T-helper 17 cell (primary cell): ENCODE data around the gene ZNF766. TPM values are rescaled to one million over a fixed set of nuclear protein-coding genes. Genes with fewer than 3 reads are reported as not detected.
"Not testable (repeated sequence)": the region's sequence is repeated elsewhere in the genome, so short reads cannot be mapped to it uniquely, and the experiment has no call there.

Source experiments
- ATAC-seq: fragments of 150-1000 bp; cut with Tn5 transposase; 2 replicates; pipeline ENCODE4 v1.10.0; 2021; ENCODE audit warnings: mild to moderate bottlenecking, moderate library complexity
- DNase-seq, 3 donors: peaks; one replicate each; pipeline versions ENCODE4 v3.0.0 to v3.0.0-alpha.2; 2020 to 2021
- H3K9me3 ChIP-seq: one replicate; pipeline ENCODE4 v1.7.0; 2013; ENCODE audit warnings: low read length, mild to moderate bottlenecking; ENCODE audit not compliant: control insufficient read depth, poor library complexity, severe bottlenecking
- H3K27ac Mint-ChIP-seq: one replicate; pipeline ENCODE4 v1.8.0; 2022; ENCODE audit warnings: mild to moderate bottlenecking, moderate library complexity, mixed read lengths
- H3K27me3 Mint-ChIP-seq: one replicate; pipeline ENCODE4 v1.8.0; 2022; ENCODE audit warnings: mixed read lengths
- H3K36me3 Mint-ChIP-seq: one replicate; pipeline ENCODE4 v1.8.0; 2022; ENCODE audit warnings: low read depth, mixed read lengths
- H3K4me1 Mint-ChIP-seq: one replicate; pipeline ENCODE4 v1.8.0; 2022; ENCODE audit warnings: mild to moderate bottlenecking, mixed read lengths
- H3K4me3 Mint-ChIP-seq: one replicate; pipeline ENCODE4 v1.8.0; 2022; ENCODE audit warnings: mild to moderate bottlenecking, moderate library complexity, mixed read lengths
- total RNA-seq, 4 donors: library from RNA in 2 of 4; stranded (reverse) in 2 of 4; gene quantifications; one replicate each; pipeline ENCODE4 v1.2.3 and lab custom pipeline; 2022 to 2026

The ZNF766 gene
- total RNA-seq, 2 donors from 2014 or later, result 31.1 to 36.0 TPM

DNA sequence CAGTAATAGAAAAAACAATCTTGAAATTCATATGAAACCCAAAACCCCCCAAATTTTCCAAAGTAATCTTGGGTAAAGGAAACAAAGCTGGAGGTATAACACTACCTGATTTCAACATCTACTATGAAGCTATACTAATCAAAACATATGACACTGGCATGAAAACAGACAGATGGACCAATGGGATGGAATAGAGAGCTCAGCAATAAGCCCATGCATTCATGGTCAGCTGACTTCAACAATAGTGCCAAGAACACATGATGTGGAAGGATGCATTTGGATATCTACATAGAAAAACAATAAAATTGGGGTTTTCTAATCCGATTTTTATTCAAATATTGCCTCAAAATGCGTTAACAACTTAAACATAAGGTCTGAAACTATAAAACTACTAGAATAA is 32.2 kb upstream of the ZNF766 start:
- no peak for ATAC-seq
- Mint-ChIP-seq H3K36me3 (no peaks in the 10 kb centered on the region), H3K27ac (no peak overlapping the region), H3K4me1 (peaks cover 3% of the 10 kb centered on the region), H3K4me3 (no peak overlapping the region), H3K27me3 (no peaks in the 10 kb centered on the region)
- DNase-seq, result no peak
- H3K9me3 ChIP-seq, result no peaks in the 10 kb centered on the region

DNA sequence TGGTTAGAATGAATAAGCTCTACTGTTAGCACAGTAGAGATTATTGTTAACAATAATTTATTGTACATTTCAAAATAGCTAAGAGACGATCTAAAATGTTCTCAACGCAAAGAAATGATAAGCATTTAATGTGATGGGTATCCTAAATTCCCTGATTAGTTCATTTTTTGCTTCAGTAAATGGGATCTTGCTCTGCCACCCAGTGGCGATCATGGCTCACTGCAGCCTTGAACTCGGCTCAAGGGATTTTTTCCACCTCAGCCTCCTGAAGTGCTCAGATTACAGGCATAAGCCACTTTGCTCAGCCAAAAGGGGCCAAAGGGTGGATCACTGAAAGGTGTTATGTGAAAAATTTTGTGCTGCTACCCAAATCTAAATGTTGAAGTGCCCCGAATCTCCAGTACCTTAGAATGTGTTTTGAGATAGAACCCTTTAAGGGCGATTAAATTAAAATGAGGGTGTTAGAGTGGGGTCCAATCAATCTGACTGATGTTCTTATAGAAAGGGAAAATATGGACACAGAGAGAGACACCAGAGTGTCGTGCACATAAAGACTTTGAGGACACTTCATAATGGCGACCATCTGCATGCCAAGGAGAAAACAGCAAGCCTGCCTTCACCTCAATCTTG is 31.5 kb upstream of the ZNF766 start:
- Mint-ChIP-seq H3K36me3 (no peaks in the 10 kb centered on the region), H3K27ac (no peak overlapping the region), H3K4me3 (no peak overlapping the region), H3K4me1 (peaks cover 3% of the 10 kb centered on the region), H3K27me3 (no peaks in the 10 kb centered on the region)
- H3K9me3 ChIP-seq, result no peaks in the 10 kb centered on the region
- DNase-seq (peak; percentile 34 to 37 (median 35)), ATAC-seq (peak; percentile 79)

DNA sequence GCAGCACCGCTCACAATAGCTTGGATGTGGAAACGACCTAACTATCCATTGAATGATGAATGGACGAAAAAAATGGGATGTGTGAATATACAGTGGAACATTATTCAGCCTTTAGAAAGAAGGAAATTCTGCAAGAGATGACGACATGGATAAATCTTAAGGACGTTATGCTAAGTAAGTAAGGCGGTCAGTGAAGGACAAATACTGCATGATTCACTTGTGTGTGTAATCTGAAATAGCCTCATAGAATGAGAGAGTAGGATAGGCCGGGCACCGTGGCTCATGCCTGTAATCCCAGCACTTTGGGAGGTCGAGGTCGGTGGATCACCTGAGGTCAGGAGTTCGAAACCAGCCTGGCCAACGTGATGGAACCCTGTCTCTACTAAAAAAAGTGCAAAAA is 25.4 kb upstream of the ZNF766 start:
- ATAC-seq, result no peak

DNA sequence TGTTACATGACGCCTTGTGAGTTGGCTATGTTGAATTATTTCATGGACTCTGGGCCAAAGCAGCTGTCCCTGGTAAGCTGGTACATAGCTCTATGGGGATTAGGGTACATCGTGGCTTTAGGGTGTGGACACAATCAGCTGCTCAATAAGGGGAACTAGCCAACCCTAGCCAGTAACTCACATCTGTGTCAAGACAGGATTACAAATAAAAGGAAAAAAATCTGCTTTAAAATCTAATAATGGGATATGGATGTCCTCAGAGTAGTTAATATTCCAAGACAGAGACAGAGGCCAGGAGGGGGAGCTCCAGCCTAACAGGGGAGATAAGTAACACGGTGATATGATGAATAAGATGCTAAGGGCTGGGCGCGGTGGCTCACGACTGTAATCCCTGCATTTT is 21.1 kb upstream of the ZNF766 start:
- H3K27ac Mint-ChIP-seq, result peak overlapping the region; percentile 11
- H3K4me1 Mint-ChIP-seq, result peaks cover 3% of the 10 kb centered on the region
- peaks cover 7% of the 10 kb centered on the region for H3K27me3 Mint-ChIP-seq
- ATAC-seq (peak; percentile 69), DNase-seq (peak; percentile 13 to 35 (median 14))
- peaks cover 2% of the 10 kb centered on the region for H3K36me3 Mint-ChIP-seq
- no peak overlapping the region for H3K4me3 Mint-ChIP-seq
- H3K9me3 ChIP-seq, result no peaks in the 10 kb centered on the region

More for the DNA sequence above, 25.4 kb upstream of the ZNF766 start:
- DNase-seq, result no peak
- H3K9me3 ChIP-seq, result no peaks in the 10 kb centered on the region
- H3K27me3 Mint-ChIP-seq, result peaks cover 7% of the 10 kb centered on the region
- no peak overlapping the region for H3K4me3 Mint-ChIP-seq
- H3K4me1 Mint-ChIP-seq, result peaks cover 3% of the 10 kb centered on the region
- H3K27ac Mint-ChIP-seq, result no peak overlapping the region
- peaks cover under 1% of the 10 kb centered on the region for H3K36me3 Mint-ChIP-seq

DNA sequence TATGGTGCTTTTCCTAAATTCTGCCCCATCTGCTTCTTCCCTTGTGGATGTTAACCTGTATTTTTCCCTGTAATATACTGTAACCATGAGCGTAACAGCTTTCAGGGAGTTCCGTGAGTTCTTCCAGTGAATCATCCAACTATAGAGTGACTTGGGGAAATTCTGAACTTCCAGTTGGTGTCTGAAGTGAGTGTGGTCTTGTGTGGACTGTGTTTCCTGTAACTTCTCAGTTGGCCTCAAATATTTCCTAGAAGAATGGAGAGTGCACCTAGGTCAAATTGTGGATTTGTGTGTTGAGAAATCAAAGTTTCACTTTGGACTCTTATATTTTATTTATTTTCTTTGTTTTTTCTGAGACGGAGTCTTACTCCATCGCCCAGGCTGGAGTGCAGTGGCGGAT is 11.0 kb upstream of the ZNF766 start:
- DNase-seq (no peak), ATAC-seq (no peak)
- H3K27me3 Mint-ChIP-seq, result peaks cover 6% of the 10 kb centered on the region
- H3K4me1 Mint-ChIP-seq, result no peaks in the 10 kb centered on the region
- H3K4me3 Mint-ChIP-seq, result no peak overlapping the region
- H3K36me3 Mint-ChIP-seq, result peaks cover 3% of the 10 kb centered on the region
- H3K27ac Mint-ChIP-seq, result no peak overlapping the region
- no peaks in the 10 kb centered on the region for H3K9me3 ChIP-seq

DNA sequence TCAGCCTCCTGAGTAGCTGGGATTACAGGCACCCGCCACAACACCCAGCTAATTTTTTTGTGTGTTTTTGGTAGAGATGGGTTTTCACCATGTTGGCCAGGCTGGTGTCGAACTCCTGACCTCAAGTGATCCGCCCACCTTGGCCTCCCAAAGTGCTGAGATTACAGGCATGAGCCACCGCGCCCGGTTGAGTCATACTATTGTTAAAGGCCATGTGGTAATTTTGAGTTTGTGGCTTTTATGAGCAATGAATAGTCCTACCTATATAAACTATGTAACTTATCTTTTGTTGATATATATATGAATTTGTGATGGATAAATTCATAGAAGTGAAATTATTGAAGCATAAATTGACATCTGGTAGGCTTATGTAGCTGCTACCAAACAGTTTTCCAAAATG is 3.8 kb upstream of the ZNF766 start:
- H3K27me3 Mint-ChIP-seq, H3K36me3 Mint-ChIP-seq, H3K27ac Mint-ChIP-seq, DNase-seq, ATAC-seq, H3K4me3 Mint-ChIP-seq, H3K4me1 Mint-ChIP-seq, H3K9me3 ChIP-seq: not testable (repeated sequence)

DNA sequence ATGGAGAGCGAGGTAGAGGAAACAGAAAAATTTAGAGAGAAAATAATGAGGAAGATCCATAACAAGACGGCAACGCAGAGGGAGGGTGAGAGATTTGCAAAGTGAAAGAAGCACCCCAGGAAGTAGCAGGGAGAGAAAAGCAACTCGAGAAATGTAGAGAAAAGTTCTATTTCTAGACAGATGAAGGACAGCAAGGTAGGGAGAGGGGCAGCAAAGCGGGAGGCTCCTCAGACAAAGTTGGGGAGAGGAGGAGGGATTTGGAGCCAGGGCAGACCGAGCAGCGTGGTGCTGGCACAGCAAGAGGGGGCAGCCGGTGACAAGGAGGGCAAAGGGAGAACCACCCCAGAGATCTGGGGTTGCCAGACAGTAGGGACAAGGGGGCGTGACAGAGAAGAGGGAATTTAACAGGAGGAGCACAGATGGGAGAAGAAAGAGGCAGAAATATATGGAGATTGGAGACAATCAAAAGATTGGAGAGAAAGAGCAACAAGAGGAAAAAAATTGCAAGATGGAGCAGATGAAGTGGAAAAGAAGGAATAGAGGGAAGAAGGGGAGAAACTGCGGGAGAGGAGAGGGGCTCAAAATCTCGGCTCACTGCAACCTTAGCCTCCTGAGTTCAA is 989 bp downstream of the ZNF766 start:
- H3K27me3 Mint-ChIP-seq, result no peaks in the 10 kb centered on the region
- no peaks in the 10 kb centered on the region for H3K9me3 ChIP-seq
- peaks cover 15% of the 10 kb centered on the region for H3K4me1 Mint-ChIP-seq
- ATAC-seq (no peak), DNase-seq (no peak)
- H3K4me3 Mint-ChIP-seq, result peak overlapping the region; percentile 99
- H3K27ac Mint-ChIP-seq, result peak overlapping the region; percentile 97
- peaks cover 13% of the 10 kb centered on the region for H3K36me3 Mint-ChIP-seq

DNA sequence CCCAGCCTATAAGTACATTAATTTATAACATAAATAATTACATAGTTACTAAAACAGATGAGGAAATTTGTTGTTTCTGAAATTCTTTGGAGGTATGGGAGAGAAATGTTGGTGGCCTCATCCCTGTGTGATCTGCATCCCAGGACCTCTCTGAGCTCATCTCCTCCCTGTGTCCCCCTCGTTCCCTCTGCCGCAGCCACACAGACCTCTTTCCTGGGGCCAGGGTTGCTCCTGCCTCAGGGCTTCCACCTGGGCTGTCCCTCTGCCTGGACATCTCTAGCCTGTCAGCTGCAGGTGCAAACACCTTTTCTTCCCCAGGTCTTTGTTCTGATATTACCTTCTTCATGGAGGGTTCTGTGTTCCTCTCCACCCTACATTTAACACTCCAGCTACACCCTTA is 3.9 kb downstream of the ZNF766 start:
- H3K4me3 Mint-ChIP-seq, result no peak overlapping the region
- peaks cover 3% of the 10 kb centered on the region for H3K9me3 ChIP-seq
- H3K27ac Mint-ChIP-seq, result no peak overlapping the region
- ATAC-seq (no peak), DNase-seq (no peak)
- peaks cover 20% of the 10 kb centered on the region for H3K4me1 Mint-ChIP-seq
- no peaks in the 10 kb centered on the region for H3K27me3 Mint-ChIP-seq
- H3K36me3 Mint-ChIP-seq, result peaks cover 13% of the 10 kb centered on the region

DNA sequence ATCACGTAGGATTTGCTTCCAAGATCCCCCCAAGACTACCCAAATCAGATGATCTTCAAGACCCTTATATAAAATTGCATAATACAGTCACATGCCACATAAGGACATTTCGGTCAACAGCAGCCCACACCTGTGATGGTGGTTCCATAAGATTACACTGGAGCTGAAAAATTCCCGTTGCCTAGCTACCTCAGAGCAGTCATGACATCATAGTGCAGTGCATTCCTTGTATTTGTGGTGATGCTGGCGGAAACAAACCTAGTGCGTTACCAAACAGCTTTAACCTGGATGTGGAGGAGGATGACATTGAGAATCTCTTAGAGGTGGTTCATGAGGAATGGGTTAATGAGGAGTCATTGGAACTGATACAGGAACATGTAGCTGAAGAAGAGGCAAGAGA is 4.8 kb downstream of the ZNF766 start:
- H3K4me1 Mint-ChIP-seq, result peaks cover 20% of the 10 kb centered on the region
- DNase-seq (no peak), ATAC-seq (no peak)
- peaks cover 13% of the 10 kb centered on the region for H3K36me3 Mint-ChIP-seq
- no peak overlapping the region for H3K27ac Mint-ChIP-seq
- H3K9me3 ChIP-seq, result peaks cover 3% of the 10 kb centered on the region
- H3K27me3 Mint-ChIP-seq, result no peaks in the 10 kb centered on the region
- no peak overlapping the region for H3K4me3 Mint-ChIP-seq

DNA sequence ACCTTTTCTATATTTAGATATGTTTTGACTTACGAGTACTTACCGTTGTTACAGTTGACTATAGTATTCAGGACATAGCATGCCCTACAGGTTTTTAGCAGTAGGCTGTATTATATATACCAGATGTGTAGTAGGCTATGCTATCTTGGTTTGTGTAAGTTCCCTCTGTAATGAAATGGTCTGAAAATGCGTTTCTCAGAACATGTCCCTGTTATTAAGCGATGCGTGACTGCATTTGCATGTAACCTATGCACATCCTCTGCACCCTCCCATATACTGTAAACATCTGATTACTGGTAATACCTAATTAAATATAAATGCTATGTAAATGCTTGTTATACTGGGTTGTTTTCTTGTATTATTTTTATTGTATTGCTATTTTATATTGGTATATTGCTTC is 6.6 kb downstream of the ZNF766 start:
- H3K36me3 Mint-ChIP-seq, result peaks cover 4% of the 10 kb centered on the region
- no peak for DNase-seq

DNA sequence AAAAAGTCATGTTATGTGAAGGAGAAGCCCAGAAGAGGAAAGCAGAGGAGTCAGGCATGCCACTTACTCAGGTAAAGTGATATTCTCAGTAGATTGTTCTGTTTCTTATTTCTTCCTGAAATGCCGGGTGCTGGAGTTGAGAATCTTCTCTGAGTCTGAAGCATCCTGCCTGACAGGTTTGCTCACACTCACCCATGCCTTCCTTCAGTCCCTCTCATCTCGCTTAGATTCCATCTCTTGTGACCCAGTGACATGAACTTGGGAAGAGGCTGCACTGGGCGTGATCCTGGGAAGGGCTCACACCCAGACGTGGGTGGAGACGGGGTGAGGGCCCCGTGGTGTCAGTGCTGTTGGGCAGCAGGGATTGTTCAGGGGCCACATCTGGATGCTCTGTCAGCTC is 8.1 kb downstream of the ZNF766 start:
- H3K9me3 ChIP-seq, result peaks cover 3% of the 10 kb centered on the region
- Mint-ChIP-seq H3K4me1 (peaks cover 8% of the 10 kb centered on the region), H3K36me3 (peaks cover 3% of the 10 kb centered on the region), H3K4me3 (no peak overlapping the region), H3K27ac (no peak overlapping the region), H3K27me3 (no peaks in the 10 kb centered on the region)
- ATAC-seq (no peak), DNase-seq (no peak)

More for the DNA sequence above, 6.6 kb downstream of the ZNF766 start:
- Mint-ChIP-seq H3K27ac (no peak overlapping the region), H3K4me3 (no peak overlapping the region), H3K4me1 (peaks cover 11% of the 10 kb centered on the region), H3K27me3 (no peaks in the 10 kb centered on the region)
- no peak for ATAC-seq
- H3K9me3 ChIP-seq, result peaks cover 3% of the 10 kb centered on the region

DNA sequence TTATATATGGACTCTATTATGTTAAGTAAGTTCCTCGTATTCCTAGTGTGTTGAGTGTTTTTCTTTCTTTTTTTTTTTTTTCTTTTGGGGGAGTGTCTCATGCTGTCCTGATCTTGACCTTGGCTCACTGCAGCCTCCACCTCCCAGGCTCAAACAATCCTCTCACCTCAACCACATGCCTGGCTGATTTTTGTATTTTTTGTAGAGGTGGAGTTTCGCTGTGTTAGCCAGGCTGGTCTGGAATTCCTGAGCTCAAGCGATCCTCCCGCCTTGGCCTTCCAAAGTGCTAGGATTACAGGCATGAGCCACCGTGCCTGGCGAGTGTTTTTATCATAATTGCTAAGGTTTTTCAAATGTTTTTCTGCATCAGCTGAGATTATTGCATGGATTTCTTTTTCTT is 16.9 kb downstream of the ZNF766 start:
- no peak for DNase-seq
- peaks cover 9% of the 10 kb centered on the region for H3K9me3 ChIP-seq
- Mint-ChIP-seq H3K27me3 (no peaks in the 10 kb centered on the region), H3K4me3 (no peak overlapping the region), H3K4me1 (no peaks in the 10 kb centered on the region), H3K27ac (no peak overlapping the region), H3K36me3 (peaks cover 28% of the 10 kb centered on the region)
- no peak for ATAC-seq

DNA sequence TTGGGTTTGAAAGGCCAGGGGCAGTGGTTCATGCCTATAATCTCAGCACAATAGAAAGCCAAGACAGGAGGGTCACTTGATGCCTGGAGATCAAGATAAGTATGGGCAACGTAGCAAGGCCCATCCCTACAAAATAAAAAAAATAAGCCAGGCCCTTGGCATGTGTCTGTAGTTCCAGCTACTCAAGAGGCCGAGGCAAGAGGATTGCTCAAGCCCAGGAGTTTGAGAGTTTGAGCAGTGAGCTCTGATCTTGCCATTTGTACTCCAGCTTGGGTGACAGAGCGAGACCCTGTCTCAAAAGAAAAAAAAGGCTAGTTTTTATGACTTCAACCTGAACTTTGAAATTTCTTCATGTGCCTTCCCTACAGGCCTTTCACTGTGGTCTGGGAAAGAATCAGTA is 22.4 kb downstream of the ZNF766 start:
- peaks cover 12% of the 10 kb centered on the region for H3K36me3 Mint-ChIP-seq
- peaks cover 9% of the 10 kb centered on the region for H3K9me3 ChIP-seq
- H3K4me3 Mint-ChIP-seq, result no peak overlapping the region
- H3K27ac Mint-ChIP-seq, result no peak overlapping the region
- DNase-seq, result no peak
- ATAC-seq, result no peak
- no peaks in the 10 kb centered on the region for H3K27me3 Mint-ChIP-seq
- no peaks in the 10 kb centered on the region for H3K4me1 Mint-ChIP-seq

DNA sequence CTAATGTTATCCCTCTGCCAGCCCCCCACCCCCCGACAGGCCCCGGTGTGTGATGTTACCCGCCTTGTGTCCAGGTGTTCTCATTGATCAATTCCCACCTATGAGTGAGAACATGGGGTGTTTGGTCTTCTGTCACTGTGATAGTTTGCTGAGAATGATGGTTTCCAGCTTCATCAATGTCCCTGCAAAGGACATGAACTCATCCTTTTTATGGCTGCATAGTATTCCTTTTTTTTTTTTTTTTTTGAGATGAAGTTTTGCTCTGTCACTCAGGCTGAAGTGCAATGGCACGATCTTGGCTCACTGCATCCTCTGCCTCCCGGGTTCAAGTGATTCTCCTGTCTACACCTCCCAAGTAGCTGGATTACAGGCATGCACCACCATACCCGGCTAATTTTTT is 23.6 kb downstream of the ZNF766 start:
- H3K27me3 Mint-ChIP-seq, H3K4me1 Mint-ChIP-seq, H3K9me3 ChIP-seq, H3K4me3 Mint-ChIP-seq, DNase-seq, ATAC-seq, H3K27ac Mint-ChIP-seq: not testable (repeated sequence)
- H3K36me3 Mint-ChIP-seq, result peaks cover 11% of the 10 kb centered on the region
